ENCODE measurements around the gene ZNF185. TPM values are rescaled to one million over a fixed set of nuclear protein-coding genes. Genes with fewer than 3 reads are reported as not detected.

ZNF185 gene
- total RNA-seq (2021; fragmentation: NEBNext Ultra II Directional; extraction: Animal tissue kit (Norgen Biotek cat#: 25700)) (15.4 and 15.6 TPM in 2 replicates), polyA plus RNA-seq (2011; rRNA removed) (18.6 and 20.1 TPM in 2 replicates), polyA minus RNA-seq (2011; rRNA and poly(A)+ RNA removed) (17.3 and 24.3 TPM in 2 replicates)
- 16.8 TPM for polyA plus RNA-seq (2011; cell fraction: cytosol; rRNA removed)
- polyA plus RNA-seq (2011; cell fraction: nucleus; rRNA removed) = 33.8 TPM
- polyA plus RNA-seq (2012, experiment 1 of 2) = 13.5 to 18.5 TPM (median 15.8 TPM) in 4 replicates
- polyA plus RNA-seq (2012, experiment 2 of 2) = 6.4 TPM
- 8.5 TPM for polyA plus RNA-seq (2013, experiment 1 of 2)
- 9.2 TPM for polyA plus RNA-seq (2013, experiment 2 of 2)
- 10.8 TPM for polyA minus RNA-seq (2011; cell fraction: cytosol; rRNA and poly(A)+ RNA removed)
- 9.4 TPM for polyA minus RNA-seq (2011; cell fraction: nucleus; rRNA and poly(A)+ RNA removed)
- long read RNA-seq, experiment 1, partial matches to known transcripts = 12 of 15 reads
- long read RNA-seq, experiment 1, other reads (novel, unspliced or antisense) = 3 of 15 reads
- long read RNA-seq, experiment 2 = 0 reads

- Histone ChIP-seq H2AK5ac (ENCODE audit: low read depth, low read length) (peak within 1 kb of the TSS; percentile 75), H2BK120ac (replicated peaks; ENCODE audit: low read depth, low read length) (peak within 1 kb of the TSS; percentile 75), H3K14ac (ENCODE audit: insufficient read length) (no peak within 1 kb of the TSS), H2BK5ac (ENCODE audit: low read depth, low read length) (peak within 1 kb of the TSS; percentile 71; the same call in 1 of the 2 replicates), H4K5ac (ENCODE audit: insufficient read length, low read depth, low read length) (no peak within 1 kb of the TSS), H3K79me1 (ENCODE audit: low read depth, low read length) (no peaks in the 10 kb centered on the region), H3K23me2 (ENCODE audit: low read depth, low read length) (peaks cover 2% of the 10 kb centered on the region; the same call in 1 of the 2 replicates), H2BK15ac (ENCODE audit: low read length) (0 out of 2 replicates have a peak within 1 kb of the TSS, but pooled peaks have one; percentile 46), H3K4me1 (replicated peaks in 1 of 4; ENCODE audit: control insufficient read depth in 3 of 4, insufficient read depth in 4 of 4, low read length in 3 of 4) (peaks cover 0 to 29% (median 18%) of the 10 kb centered on the region in 4 experiments; a peak in 4 of 7 replicates), H3K23ac (ENCODE audit: insufficient read length) (no peak within 1 kb of the TSS), H3K27me3 (replicated peaks in 1 of 4; ENCODE audit: control insufficient read depth in 3 of 4, extremely low read depth in 1 of 4, insufficient read depth in 3 of 4, low read length in 3 of 4) (no peaks in the 10 kb centered on the region; a peak in 1 of 7 replicates), H3K4me2 (ENCODE audit: insufficient read depth in 1 of 2, low read depth in 2 of 2, low read length in 2 of 2) (peak within 1 kb of the TSS; percentile 41 to 67), H3K27ac (ENCODE audit: low read depth, low read length) (no peak within 1 kb of the TSS; the same call in 1 of the 2 replicates), H4K91ac (replicated peaks; ENCODE audit: insufficient read length, low read length) (peak within 1 kb of the TSS; percentile 83), H4K8ac (ENCODE audit: extremely low read depth, insufficient read depth, low read length) (peak within 1 kb of the TSS; percentile 43; the same call in 1 of the 2 replicates), H3K36me3 (ENCODE audit: control insufficient read depth in 2 of 4, insufficient read depth in 4 of 4, low read length in 3 of 4) (no peaks in the 10 kb centered on the region), H3K4ac (replicated peaks; ENCODE audit: insufficient read length, low read depth, low read length) (peak within 1 kb of the TSS; percentile 83), H3K79me2 (ENCODE audit: control insufficient read depth in 1 of 2, insufficient read depth in 2 of 2, low read length in 2 of 2) (no peaks in the 10 kb centered on the region), H4K20me1 (replicated peaks in 1 of 2; ENCODE audit: control insufficient read depth in 1 of 2, insufficient read depth in 2 of 2, low read length in 2 of 2) (no peaks in the 10 kb centered on the region), H2BK12ac (ENCODE audit: low read depth, low read length) (peak within 1 kb of the TSS; percentile 84; the same call in 1 of the 2 replicates), H3K9me3 (ENCODE audit: insufficient read depth in 2 of 2, low read depth in 1 of 2, low read length in 1 of 2) (no peaks in the 10 kb centered on the region), H2BK20ac (ENCODE audit: low read length) (peak within 1 kb of the TSS; percentile 72; the same call in 1 of the 2 replicates), H3K4me3 (ENCODE audit: extremely low read depth in 1 of 4, insufficient read depth in 2 of 4, low read depth in 3 of 4, low read length in 4 of 4) (peak within 1 kb of the TSS in 2 of 4 experiments; percentile 50 to 59; a peak in 4 of 8 replicates), H3K56ac (replicated peaks; ENCODE audit: insufficient read length, low read depth, low read length) (no peak within 1 kb of the TSS), H3K18ac (ENCODE audit: extremely low read depth, low read length) (peak within 1 kb of the TSS; percentile 83), H3K9ac (replicated peaks in 1 of 4; ENCODE audit: extremely low read depth in 1 of 4, low read depth in 3 of 4, low read length in 3 of 4) (no peak within 1 kb of the TSS; a peak in 1 of 7 replicates), H2AFZ (ENCODE audit: low read length) (no peak within 1 kb of the TSS)
- ChIA-PET CTCF (ENCODE audit: partially characterized antibody) (interaction anchor here (1.4 to 9.6 kb wide), 2 partner anchors 17 to 28 kb away, joined by 3 to 94 read pairs; no protein-coding TSS in a partner anchor), POLR2A (ENCODE audit: partially characterized antibody) (no interaction called here)
- no peak for FAIRE-seq
- TF ChIP-seq JUN (IDR thresholded peaks at IDR 0.05; ENCODE audit: low read depth, low read length) = no peak
- no peak for TF ChIP-seq CHD2 (IDR thresholded peaks at IDR 0.05; ENCODE audit: low read length)
- TF ChIP-seq KDM4A (IDR thresholded peaks at IDR 0.05; ENCODE audit: low read depth, low read length, severe bottlenecking) = peak; percentile 10
- peak; percentile 93 for TF ChIP-seq TEAD4 (IDR thresholded peaks at IDR 0.05; ENCODE audit: low read depth, low read length)
- TF ChIP-seq TAF1 (IDR thresholded peaks at IDR 0.05; ENCODE audit: low read depth, low read length) = 0 out of 2 replicates have a peak, but pooled peaks have one; percentile 12
- WGBS, 2 experiments (ENCODE audit: extremely low coverage in 1 of 2, insufficient coverage in 1 of 2, insufficient read length in 1 of 2, insufficient replicate concordance in 2 of 2, low coverage in 1 of 2, low lambda C conversion rate in 2 of 2, missing lambda C conversion rate in 1 of 2) = 8% methylated on average over 13 of the region's 64 CpGs; no CpG with 5 or more reads in 1 of the 2 experiments
- DNase-seq (ENCODE audit: low read depth in 1 of 2, low spot score in 2 of 2) = peak in 1 of 2 experiments; percentile 81
Observed at GRCh38 chrX:152897222-152898131, at the start of gene ZNF185. ZNF185 (plus strand) TSS chrX:152898067; CDS start chrX:152914490, 16,423 bp downstream.

All from H1 (cell line).